Epithelial cell of prostate (primary cell): ENCODE results near the gene CBX2.

Source experiments
- DNase-seq: peaks from one replicate; pipeline ENCODE4 v3.0.0-alpha.2; 2011; ENCODE audit warnings: low read depth, low spot score
- H3K27ac ChIP-seq: fragments of 450-650 bp; 2 replicates; pipeline ENCODE4 v1.5.1; 2017; ENCODE audit warnings: mild to moderate bottlenecking

Gene CBX2

GRCh38 chr17:79836510-79836971, 58.6 kb downstream of the CBX2 start:
- DNase-seq, result no peak
- peak overlapping the region; percentile 91 for H3K27ac ChIP-seq

GRCh38 chr17:79836972-79837887, 59.3 kb downstream of the CBX2 start:
- DNase-seq, result peak; percentile 70
- H3K27ac ChIP-seq, result peak overlapping the region; percentile 91
